Fibroblast of lung (primary cell): Measurements from ENCODE around the gene IL34.

Experiments used
- CTCF ChIP-seq, 2 donors: IDR thresholded peaks in 1 of 2; conservative IDR thresholded peaks in 1 of 2; 1 replicate in 1 of 2; 2 replicates in 1 of 2; pipeline ENCODE4 v1.5.1; 2011 to 2012; ENCODE audit warnings: low read length in 2 of 2, control low read depth in 1 of 2, inconsistent platforms in 1 of 2, low read depth in 1 of 2, mild to moderate bottlenecking in 1 of 2
- EZH2 ChIP-seq: IDR thresholded peaks from 2 replicates; pipeline ENCODE4 v1.5.1; 2012; ENCODE audit warnings: low read length, control low read depth, mild to moderate bottlenecking; ENCODE audit errors: missing control alignments

- no peak for TF ChIP-seq CTCF (conservative IDR thresholded peaks at IDR 0.05 in 1 of 2, IDR thresholded peaks at IDR 0.05 in 1 of 2; ENCODE audit: low read depth in 1 of 2, low read length in 2 of 2)
- no peak for TF ChIP-seq EZH2
Measured at GRCh38 chr16:70661534-70661917, 15.2 kb downstream of the IL34 start.
